Caco-2 (cell line): ENCODE data around the gene EMILIN3. TPM values are rescaled to one million over a fixed set of nuclear protein-coding genes. Genes with fewer than 3 reads are reported as not detected.

Experiments
- BruUV-seq: library from RNA; stranded (reverse); fragments of 400-500 nt; replicated peaks from 2 replicates; lab custom pipeline; 2021; lab: Mats Ljungman, UMichigan
- CTCF ChIA-PET: fragments of 300-600 bp; sonication (Branson Sonifier 250); formaldehyde crosslinking; loops from one replicate; lab custom pipeline; 2022; ENCODE audit warnings: antibody characterized with exemption; lab: Charles Lee
- POLR2A ChIA-PET: fragments of 300-600 bp; sonication (Branson Sonifier 250); formaldehyde crosslinking; loops from one replicate; lab custom pipeline; 2022; ENCODE audit warnings: antibody characterized with exemption; lab: Charles Lee
- DNase-seq, 2 experiments: peaks; one replicate each; pipeline versions ENCODE4 v3.0.0 to v3.0.0-alpha.2; 2020 to 2022
- H3K27me3 ChIP-seq: replicated peaks from 2 replicates; pipeline ENCODE4 v1.6.0; 2011; ENCODE audit warnings: low read length; ENCODE audit not compliant: control insufficient read depth, insufficient read depth
- H3K36me3 ChIP-seq: 2 replicates; pipeline ENCODE4 v1.5.1; 2011; ENCODE audit warnings: low read length; ENCODE audit not compliant: control insufficient read depth, insufficient read depth
- H3K4me1 ChIP-seq: fragments of 250-450 bp; sonication (Bioruptor Pico); 2 replicates; pipeline ENCODE4 v1.5.1; 2020; ENCODE audit warnings: mild to moderate bottlenecking
- H3K4me3 ChIP-seq: 2 replicates; pipeline ENCODE4 v1.5.1; 2011; ENCODE audit warnings: low read depth, mild to moderate bottlenecking, control low read depth, low read length
- H3K9me3 ChIP-seq: fragments of 250-450 bp; sonication (Bioruptor Pico); 2 replicates; pipeline ENCODE4 v1.5.1; 2020; ENCODE audit warnings: mild to moderate bottlenecking, moderate library complexity
- H3K27ac Mint-ChIP-seq: one replicate; pipeline ENCODE4 v1.8.0; 2022; ENCODE audit warnings: mixed read lengths; ENCODE audit not compliant: unreplicated experiment
- H3K27me3 Mint-ChIP-seq: one replicate; pipeline ENCODE4 v1.8.0; 2022; ENCODE audit warnings: mixed read lengths; ENCODE audit not compliant: insufficient read depth, unreplicated experiment
- H3K36me3 Mint-ChIP-seq: one replicate; pipeline ENCODE4 v1.8.0; 2022; ENCODE audit warnings: mild to moderate bottlenecking, mixed read lengths; ENCODE audit not compliant: insufficient read depth, unreplicated experiment
- H3K4me1 Mint-ChIP-seq: one replicate; pipeline ENCODE4 v1.8.0; 2022; ENCODE audit warnings: low read depth, mixed read lengths; ENCODE audit not compliant: unreplicated experiment
- H3K4me3 Mint-ChIP-seq: one replicate; pipeline ENCODE4 v1.8.0; 2022; ENCODE audit warnings: mild to moderate bottlenecking, moderate library complexity, mixed read lengths; ENCODE audit not compliant: unreplicated experiment
- H3K9me3 Mint-ChIP-seq: one replicate; pipeline ENCODE4 v1.8.0; 2022; ENCODE audit warnings: mixed read lengths; ENCODE audit not compliant: unreplicated experiment
- intact Hi-C: fragments of 100-400 bp; cut with micrococcal nuclease; formaldehyde crosslinking; loops from one replicate; pipeline ENCODE4 v1.10.0; 2022; ENCODE audit not compliant: unreplicated experiment
- total RNA-seq: library from RNA; stranded (reverse); gene quantifications from 2 replicates; pipeline ENCODE4 v1.2.3, GENCODE V29; 2022
- TF ChIP-seq, protein P1 (sequence below), 2 experiments: fragments of 200-600 bp in 1 of 2; IDR thresholded peaks; 1 replicate in 1 of 2; 2 replicates in 1 of 2; pipeline versions ENCODE4 v1.5.1 to v1.8.0; 2011 to 2022; ENCODE audit warnings: antibody characterized with exemption in 1 of 2, control low read depth in 1 of 2, inconsistent platforms in 1 of 2, low read depth in 1 of 2, low read length in 1 of 2, mild to moderate bottlenecking in 1 of 2, moderate library complexity in 1 of 2; ENCODE audit not compliant: insufficient read depth in 1 of 2, severe bottlenecking in 1 of 2, unreplicated experiment in 1 of 2

The EMILIN3 gene
- total RNA-seq, 1 experiment from 2014 or later: 0.50 TPM

DNA sequence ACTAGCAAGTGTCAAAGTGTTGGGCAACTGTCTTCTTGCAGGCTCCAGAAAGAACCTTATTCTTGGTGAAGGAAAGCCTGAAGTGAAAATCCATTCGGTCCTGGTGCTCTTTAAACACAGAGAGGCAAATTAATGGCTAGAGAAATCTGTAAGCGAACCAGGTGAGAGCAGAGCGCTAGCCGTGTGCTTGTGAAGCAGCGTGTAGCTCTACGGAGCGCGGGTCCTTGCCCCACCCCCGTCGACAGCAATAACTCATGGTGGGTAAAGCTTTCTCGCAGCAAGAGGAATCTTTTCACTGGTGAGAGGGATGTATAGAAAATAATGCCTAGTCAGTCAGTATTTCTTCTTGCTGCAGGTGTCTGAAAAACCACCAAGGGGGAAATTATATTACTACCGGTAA, 37.0 kb upstream of the EMILIN3 start:
- TF ChIP-seq, protein P1, sequence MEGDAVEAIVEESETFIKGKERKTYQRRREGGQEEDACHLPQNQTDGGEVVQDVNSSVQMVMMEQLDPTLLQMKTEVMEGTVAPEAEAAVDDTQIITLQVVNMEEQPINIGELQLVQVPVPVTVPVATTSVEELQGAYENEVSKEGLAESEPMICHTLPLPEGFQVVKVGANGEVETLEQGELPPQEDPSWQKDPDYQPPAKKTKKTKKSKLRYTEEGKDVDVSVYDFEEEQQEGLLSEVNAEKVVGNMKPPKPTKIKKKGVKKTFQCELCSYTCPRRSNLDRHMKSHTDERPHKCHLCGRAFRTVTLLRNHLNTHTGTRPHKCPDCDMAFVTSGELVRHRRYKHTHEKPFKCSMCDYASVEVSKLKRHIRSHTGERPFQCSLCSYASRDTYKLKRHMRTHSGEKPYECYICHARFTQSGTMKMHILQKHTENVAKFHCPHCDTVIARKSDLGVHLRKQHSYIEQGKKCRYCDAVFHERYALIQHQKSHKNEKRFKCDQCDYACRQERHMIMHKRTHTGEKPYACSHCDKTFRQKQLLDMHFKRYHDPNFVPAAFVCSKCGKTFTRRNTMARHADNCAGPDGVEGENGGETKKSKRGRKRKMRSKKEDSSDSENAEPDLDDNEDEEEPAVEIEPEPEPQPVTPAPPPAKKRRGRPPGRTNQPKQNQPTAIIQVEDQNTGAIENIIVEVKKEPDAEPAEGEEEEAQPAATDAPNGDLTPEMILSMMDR (IDR thresholded peaks at IDR 0.05; ENCODE audit: insufficient read depth in 1 of 2, low read depth in 1 of 2, low read length in 1 of 2, severe bottlenecking in 1 of 2, unreplicated experiment in 1 of 2): no peak
- Histone ChIP-seq H3K4me3 (no peak overlapping the region), H3K27me3 (no peaks in the 10 kb centered on the region), H3K36me3 (peaks cover 13% of the 10 kb centered on the region), H3K4me1 (peaks cover 15% of the 10 kb centered on the region), H3K9me3 (no peaks in the 10 kb centered on the region)
- Mint-ChIP-seq H3K36me3 (peaks cover 66% of the 10 kb centered on the region), H3K27ac (no peak overlapping the region), H3K9me3 (no peaks in the 10 kb centered on the region), H3K27me3 (no peaks in the 10 kb centered on the region), H3K4me3 (no peak overlapping the region), H3K4me1 (peaks cover 13% of the 10 kb centered on the region)
- intact Hi-C loops: no loop called here
- ChIA-PET POLR2A (no interaction called here), CTCF (no interaction called here)
- DNase-seq: no peak
- BruUV-seq: no TSS peak

DNA sequence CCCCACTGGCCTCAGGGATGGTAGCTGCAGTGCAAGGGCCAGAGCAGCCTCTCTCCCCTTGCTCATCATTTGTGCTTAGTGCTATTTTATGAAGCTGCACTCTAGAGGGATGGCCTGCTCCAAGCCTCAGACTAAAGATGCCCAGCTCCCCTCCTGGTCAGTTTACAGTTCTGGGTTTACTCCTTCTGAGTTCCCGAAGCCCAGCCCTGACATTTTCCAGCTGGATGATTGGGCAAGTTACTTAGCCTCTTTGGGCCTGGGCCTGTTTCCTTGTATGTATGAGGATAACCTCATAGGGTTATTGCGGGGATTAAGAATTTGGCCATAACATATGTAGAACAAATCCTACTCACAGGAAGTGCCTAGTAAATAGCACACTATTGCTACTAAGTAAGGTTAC, 31.8 kb upstream of the EMILIN3 start:
- DNase-seq: no peak
- POLR2A ChIA-PET: no interaction called here
- H3K36me3 Mint-ChIP-seq: peaks cover 26% of the 10 kb centered on the region
- no peaks in the 10 kb centered on the region for H3K9me3 Mint-ChIP-seq
- Histone ChIP-seq H3K36me3 (no peaks in the 10 kb centered on the region; the same call in 1 of the 2 replicates), H3K9me3 (no peaks in the 10 kb centered on the region), H3K4me3 (no peak overlapping the region), H3K4me1 (no peaks in the 10 kb centered on the region), H3K27me3 (no peaks in the 10 kb centered on the region)
- TF ChIP-seq, protein P1 (IDR thresholded peaks at IDR 0.05; ENCODE audit: insufficient read depth in 1 of 2, low read depth in 1 of 2, low read length in 1 of 2, severe bottlenecking in 1 of 2, unreplicated experiment in 1 of 2): no peak
- H3K27me3 Mint-ChIP-seq: no peaks in the 10 kb centered on the region
- H3K27ac Mint-ChIP-seq: no peak overlapping the region
- CTCF ChIA-PET: interaction anchor here (0.8 to 1.5 kb wide), 3 partner anchors 54 to 226 kb away, joined by 3 to 7 read pairs (median 3); partner anchors contain the start of gene LPIN3
- no TSS peak for BruUV-seq
- no peak overlapping the region for H3K4me3 Mint-ChIP-seq
- intact Hi-C loops: no loop called here
- H3K4me1 Mint-ChIP-seq: peaks cover 4% of the 10 kb centered on the region

DNA sequence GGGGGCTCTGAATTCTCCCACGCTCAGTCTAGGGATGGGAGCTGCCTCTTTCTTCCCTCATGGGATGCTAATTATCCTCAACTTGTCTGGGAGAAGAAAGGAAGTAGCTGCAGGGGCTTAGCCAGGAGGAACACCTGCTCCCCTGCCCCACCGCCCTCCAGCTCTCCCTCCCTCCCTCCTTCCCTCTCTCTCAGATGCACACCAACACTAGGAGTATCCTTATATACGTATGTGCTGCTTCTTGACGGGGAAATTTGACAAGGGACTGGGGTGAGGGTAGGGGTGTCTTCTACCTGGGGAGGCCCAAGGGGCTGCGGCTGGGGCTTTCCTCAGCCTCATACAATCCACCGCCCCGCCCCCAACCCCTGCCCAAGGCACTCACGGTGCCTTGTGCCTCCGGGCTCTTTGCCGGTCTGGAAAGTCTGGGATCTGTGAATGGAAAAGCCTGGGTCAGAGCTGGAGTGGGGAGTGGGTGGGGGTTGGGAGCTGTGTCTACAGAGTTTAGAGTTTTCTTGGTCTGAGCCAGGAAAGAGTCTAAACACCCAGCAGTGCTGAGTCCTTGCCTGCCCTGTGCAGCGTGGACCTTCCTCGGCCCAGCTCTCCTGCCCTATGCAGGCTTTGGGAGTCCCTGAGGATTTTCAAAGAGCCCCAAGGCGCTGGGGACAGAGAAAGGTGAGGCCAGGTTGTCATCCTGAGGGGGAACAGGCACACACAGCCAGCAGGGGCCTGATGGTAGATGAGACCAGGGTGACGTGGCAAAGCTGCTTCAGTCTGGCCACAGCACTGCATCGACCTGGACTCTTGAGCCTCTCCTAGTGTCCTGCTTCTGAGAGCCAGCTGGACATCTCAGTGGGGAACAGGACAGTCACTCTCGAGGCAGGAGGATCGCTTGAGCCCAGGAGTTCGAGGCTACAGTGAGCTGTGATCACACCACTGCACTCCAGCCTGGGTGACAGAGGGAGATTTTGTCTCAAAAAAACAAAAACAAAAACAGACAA, 29.3 kb upstream of the EMILIN3 start:
- Mint-ChIP-seq H3K36me3 (peaks cover 13% of the 10 kb centered on the region), H3K27me3 (no peaks in the 10 kb centered on the region), H3K27ac (no peak overlapping the region), H3K4me3 (no peak overlapping the region), H3K4me1 (peaks cover 16% of the 10 kb centered on the region), H3K9me3 (no peaks in the 10 kb centered on the region)
- intact Hi-C loops: no loop called here
- BruUV-seq: no TSS peak
- ChIA-PET CTCF (interaction anchor here (1.9 kb wide), 1 partner anchor 55 kb away, joined by 4 read pairs; the partner anchor contains the start of gene LPIN3), POLR2A (no interaction called here)
- H3K4me1 ChIP-seq: no peaks in the 10 kb centered on the region
- H3K27me3 ChIP-seq: no peaks in the 10 kb centered on the region
- no peaks in the 10 kb centered on the region for H3K36me3 ChIP-seq
- TF ChIP-seq, protein P1 (IDR thresholded peaks at IDR 0.05; ENCODE audit: insufficient read depth in 1 of 2, low read depth in 1 of 2, low read length in 1 of 2, severe bottlenecking in 1 of 2, unreplicated experiment in 1 of 2): no peak
- H3K4me3 ChIP-seq: no peak overlapping the region
- DNase-seq: no peak
- no peaks in the 10 kb centered on the region for H3K9me3 ChIP-seq
